Measurements from ENCODE around the gene TNFSF8.

DNA sequence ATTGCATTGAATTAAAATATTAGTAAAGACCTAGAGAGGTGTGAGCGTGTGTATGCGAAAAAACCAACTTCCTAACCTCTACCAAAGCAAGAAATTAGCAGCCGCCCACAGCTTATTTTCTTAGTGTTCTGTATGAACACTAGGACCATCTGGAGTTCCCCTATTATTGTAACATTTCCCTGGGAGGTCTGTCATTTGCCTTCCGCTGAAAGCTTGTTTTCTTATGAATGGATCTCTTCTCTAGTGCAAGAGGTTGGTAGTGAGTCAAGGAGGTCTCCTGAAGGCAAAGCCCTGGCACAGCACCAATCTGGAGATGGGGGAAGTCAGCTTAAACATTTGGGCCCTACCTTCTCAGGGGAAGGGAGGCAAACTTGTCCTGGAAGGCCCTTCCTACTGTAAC lies 10.8 kb downstream of the TNFSF8 start:
- TF ChIP-seq, protein P1, sequence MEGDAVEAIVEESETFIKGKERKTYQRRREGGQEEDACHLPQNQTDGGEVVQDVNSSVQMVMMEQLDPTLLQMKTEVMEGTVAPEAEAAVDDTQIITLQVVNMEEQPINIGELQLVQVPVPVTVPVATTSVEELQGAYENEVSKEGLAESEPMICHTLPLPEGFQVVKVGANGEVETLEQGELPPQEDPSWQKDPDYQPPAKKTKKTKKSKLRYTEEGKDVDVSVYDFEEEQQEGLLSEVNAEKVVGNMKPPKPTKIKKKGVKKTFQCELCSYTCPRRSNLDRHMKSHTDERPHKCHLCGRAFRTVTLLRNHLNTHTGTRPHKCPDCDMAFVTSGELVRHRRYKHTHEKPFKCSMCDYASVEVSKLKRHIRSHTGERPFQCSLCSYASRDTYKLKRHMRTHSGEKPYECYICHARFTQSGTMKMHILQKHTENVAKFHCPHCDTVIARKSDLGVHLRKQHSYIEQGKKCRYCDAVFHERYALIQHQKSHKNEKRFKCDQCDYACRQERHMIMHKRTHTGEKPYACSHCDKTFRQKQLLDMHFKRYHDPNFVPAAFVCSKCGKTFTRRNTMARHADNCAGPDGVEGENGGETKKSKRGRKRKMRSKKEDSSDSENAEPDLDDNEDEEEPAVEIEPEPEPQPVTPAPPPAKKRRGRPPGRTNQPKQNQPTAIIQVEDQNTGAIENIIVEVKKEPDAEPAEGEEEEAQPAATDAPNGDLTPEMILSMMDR (conservative IDR thresholded peaks at IDR 0.05; ENCODE audit: low read length), result no peak
- no peak for TF ChIP-seq EZH2phosphoT487 (IDR thresholded peaks at IDR 0.05; ENCODE audit: borderline replicate concordance, low read depth, low read length)
